Measurements from ENCODE around the gene PHACTR2.
"Not testable (repeated sequence)": the region's sequence is repeated elsewhere in the genome, so short reads cannot be mapped to it uniquely, and the experiment has no call there.

PHACTR2 gene

GRCh38 chr6:143822584-143823024 lies 144.8 kb downstream of the PHACTR2 start:
- FAIRE-seq = no peak

DNA sequence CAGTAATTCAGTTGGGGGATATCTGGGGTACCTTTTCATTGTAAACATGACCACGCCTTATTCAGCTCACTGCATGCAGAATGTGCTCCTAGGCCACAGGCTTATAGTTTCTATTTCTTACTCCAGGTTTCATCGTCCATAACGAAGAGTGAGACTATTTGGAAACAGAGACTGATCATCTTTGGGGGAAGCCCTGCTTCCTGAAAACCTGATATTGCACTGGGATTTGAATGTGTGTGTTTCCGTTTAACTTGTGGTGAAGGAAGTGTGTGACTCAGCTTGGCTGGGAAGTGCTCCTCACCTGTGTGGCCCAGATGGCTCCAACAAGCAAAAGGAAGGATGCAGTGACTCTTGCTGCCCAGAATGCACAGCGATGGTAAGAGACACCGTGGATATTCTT lies 145.8 kb downstream of the PHACTR2 start:
- FAIRE-seq = no peak

DNA sequence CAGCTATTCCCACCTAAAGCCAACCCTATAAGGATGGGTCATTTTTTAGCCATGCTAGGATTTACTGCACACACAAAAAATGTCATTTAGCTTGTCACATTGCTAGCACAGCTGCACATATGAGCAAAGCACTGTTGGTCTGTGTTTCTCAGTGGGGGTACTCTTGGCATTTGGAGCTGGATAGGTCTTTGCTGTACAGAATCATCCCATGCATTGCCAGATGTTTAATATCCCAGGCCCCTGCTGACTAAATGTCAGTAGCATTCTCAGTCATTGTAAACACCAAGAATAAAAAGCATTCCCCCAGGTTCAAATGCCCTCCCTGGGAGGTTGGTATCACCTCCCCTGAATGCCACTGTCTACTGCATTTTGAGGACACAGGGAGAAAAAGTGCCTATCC lies 150.8 kb downstream of the PHACTR2 start:
- no peak for FAIRE-seq

GRCh38 chr6:143836150-143836549 lies 158.4 kb downstream of the PHACTR2 start:
- FAIRE-seq = no peak

DNA sequence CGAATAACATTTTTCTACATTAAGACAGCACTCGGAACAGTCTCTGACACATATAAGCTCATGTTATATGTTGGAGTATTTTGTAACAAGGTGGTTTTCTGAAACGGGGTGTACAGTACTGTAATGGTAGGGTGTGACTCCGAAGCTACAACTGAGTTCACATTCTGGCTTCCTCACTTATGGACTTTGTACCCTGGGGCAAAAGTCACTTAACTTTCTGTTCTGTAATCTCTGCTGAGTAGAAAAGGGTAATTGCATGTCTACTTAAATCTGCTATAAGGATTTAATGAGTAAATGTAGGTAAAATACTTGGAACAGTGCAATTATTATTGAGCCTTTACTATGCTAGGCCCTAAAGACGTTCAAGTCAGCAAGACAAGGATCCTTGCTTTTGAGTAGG lies 160.6 kb downstream of the PHACTR2 start:
- no peak for FAIRE-seq

GRCh38 chr6:143839196-143839595 lies 161.4 kb downstream of the PHACTR2 start:
- no peak for FAIRE-seq

GRCh38 chr6:143840595-143841265 lies 163.0 kb downstream of the PHACTR2 start:
- no peak for FAIRE-seq

DNA sequence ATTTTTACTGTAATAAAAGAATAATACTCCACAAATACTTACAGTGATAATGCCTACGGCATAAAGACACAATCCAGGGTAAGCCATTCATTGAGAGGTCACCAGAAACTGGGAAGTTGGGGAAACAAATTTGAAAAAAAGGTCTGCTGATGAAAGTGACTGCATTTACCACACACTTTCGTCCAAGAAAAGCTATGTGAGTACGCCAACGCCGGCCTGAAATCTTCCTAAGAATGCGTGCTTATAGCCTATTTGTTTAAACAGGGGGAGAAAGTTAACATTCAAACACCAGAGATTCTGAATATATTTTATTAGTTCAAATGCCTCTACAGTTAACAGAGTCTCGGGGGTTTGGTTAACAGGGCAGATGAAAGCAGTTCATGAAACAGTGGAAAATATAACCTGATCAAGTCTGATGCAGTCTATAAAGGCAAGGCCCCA lies 164.7 kb downstream of the PHACTR2 start:
- FAIRE-seq = peak; percentile 81

- FAIRE-seq = peak; percentile 96
These were observed 165.3 kb downstream of the PHACTR2 start, which contains the start of gene LTV1 for GRCh38 chr6:143842902-143843676. TSS of gene LTV1 (plus strand) at chr6:143843338. CDS start at chr6:143843478, 140 bp downstream.

DNA sequence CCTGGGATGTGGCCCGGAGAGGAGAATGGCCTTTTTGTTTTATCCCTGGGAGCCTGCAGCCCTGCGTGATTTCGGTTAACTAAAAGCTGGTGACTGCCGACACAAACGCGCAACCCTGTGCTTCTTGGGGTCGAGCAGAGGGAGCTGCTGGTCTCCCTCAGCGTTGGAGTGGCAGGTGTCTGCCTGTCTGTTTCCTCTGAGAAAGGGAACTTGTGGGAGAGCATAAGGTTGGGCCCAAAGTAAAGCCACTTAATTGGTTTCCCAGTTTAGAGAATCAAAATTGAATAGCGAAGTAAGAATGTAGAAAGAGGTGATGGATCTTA lies 165.9 kb downstream of the PHACTR2 start:
- FAIRE-seq = no peak

DNA sequence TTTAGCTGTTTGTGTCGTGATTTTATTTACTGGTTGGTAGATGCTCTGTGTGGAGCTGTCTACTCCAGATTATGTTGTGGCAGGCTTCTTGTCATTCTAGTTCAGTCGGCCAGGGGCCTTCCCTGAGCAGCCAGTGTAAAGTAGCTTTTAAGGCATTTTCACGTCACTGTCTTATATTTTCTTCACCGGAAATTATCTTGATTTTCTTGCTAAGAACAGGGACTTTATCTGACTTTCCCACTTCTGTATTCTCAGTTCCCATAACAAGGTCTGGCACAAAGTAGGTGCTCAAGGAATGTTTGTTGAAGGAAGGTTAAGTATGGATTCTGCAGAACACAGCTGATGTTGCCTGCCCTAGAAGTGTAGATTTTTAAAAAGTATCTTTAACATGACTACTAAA lies 166.2 kb downstream of the PHACTR2 start:
- FAIRE-seq = no peak

DNA sequence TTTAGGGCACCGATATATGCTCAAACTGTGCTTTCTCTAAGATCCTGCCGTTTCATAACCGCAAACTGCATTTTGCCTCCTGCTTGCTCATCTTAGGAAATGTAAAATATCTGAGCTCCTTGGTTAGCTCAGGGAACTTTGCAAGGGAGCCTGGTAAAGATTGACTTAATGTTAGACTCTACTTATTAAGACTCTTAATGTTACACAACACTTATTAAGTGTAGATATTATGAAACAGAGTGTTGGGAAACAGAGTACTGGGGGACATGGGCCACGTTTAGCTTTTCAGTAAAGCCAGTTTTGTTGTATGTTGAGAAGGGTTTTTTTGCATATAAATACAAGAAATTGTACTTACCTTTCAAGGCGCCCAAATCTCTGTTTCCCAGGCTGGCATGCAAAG lies 167.3 kb downstream of the PHACTR2 start:
- FAIRE-seq = no peak

GRCh38 chr6:143851706-143852105 lies 173.9 kb downstream of the PHACTR2 start:
- not testable (repeated sequence) for FAIRE-seq

DNA sequence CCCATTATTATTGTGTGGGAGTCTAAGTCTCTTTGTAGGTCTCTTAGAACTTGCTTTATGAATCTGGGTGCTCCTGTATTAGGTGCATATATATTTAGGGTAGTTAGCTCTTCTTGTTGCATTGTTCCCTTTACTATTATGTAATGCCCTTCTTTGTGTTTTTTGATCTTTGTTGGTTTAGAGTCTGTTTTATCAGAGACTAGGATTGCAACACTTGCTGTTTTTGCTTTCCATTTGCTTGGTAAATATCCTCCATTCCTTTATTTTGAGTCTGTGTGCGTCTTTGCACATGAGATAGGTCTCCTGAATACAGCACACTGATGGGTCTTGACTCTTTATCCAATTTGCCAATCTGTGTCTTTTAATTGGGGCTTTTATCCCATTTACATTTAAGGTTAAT lies 177.3 kb downstream of the PHACTR2 start:
- FAIRE-seq = not testable (repeated sequence)

- not testable (repeated sequence) for FAIRE-seq
These were observed 179.0 kb downstream of the PHACTR2 start for GRCh38 chr6:143856762-143857161.

GRCh38 chr6:143857651-143858050 lies 179.9 kb downstream of the PHACTR2 start:
- FAIRE-seq = no peak

DNA sequence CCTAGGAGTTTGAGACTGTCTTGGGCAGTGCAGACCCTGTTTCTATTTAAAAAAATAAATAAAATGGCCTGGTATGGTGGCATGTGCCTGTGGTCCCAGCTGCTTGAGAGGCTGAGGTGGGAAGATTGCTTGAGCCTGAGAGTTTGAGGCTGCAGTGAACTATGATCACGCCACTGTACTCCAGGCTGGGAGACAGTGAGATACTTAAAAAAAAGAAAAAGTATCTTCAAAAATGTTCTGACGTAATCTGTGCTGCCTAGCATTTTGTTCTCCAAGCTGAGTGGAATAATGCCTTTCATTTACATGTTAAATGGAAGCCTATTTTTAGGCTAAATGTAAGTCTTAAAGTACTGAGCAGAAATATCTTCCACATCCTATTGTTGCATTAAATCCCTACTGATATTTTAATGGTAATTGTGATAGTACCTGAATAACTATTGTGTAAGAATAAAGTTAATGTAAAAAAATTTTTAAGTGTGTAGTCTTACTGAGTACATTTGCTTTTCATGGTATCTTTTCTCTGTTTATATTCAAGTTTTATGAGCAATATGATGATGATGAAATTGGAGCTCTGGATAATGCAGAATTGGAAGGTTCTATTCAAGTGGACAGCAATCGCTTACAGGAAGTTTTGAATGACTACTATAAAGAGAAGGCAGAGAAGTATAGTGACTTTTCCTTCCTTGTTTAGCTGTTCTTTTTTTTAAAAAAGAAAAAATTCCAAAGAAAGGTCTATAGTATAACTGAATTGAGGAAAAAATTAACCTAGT lies 182.3 kb downstream of the PHACTR2 start:
- no peak for FAIRE-seq

DNA sequence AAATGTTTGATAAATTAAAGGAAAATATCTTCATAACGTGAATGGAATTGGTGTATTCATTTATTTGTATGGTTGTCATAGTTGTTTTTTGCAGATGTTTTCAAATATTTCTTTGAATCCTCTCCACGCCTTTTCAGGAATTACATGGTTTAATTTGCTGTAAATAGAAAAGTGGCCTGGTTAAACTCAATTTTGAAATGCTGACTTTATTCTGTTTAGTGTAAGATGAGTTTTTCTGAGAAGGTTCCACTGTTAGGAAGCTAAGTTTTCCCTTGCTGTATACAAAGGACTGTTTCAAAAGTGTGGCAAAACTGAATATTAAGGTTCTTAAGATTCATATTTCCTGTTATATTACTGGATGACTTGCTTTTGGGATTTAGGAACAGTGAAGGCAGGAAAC lies 186.0 kb downstream of the PHACTR2 start:
- FAIRE-seq = no peak

DNA sequence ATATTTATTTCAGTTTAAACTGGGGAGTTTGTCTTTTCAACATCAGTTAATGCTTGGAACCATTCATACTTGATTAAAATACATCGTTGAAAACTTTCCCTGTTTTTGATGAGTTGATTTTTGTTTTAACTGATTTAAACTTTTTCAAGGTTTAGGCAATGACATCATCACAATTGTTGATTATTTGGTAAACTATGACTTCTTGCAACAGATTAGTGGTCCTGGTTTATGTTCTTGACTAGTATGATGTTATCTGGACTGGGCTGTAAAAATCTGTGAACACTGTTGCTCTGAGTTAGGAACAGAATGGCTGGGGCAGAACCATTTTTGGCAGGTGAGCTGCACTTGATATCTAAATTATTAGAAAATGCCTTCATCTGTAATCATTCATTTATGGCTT lies 186.5 kb downstream of the PHACTR2 start, which contains the start of gene ZC2HC1B:
ZC2HC1B (plus strand) TSS at position 241 of the 400 bp plus-strand sequence; CDS start at position 307, 66 bp downstream.
- no peak for FAIRE-seq

DNA sequence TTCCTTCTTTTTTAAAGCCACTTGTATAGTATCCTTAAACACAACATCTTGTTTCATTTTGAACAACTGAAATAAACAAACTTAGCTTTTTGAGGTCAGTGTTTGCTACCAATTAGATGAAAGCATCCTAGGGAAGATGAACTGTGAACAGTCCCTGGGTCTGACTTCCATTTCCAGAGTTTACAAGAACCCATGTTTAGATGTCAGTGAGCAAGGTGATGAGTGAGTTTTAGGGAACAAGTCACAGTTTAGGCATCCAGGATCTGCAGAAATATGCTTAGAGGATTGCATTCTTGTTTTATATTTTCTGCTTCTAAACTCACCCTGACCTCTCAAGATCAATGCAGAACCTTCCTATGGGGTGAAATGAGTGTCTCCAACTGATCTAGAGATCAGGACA lies 189.5 kb downstream of the PHACTR2 start:
- FAIRE-seq = no peak

DNA sequence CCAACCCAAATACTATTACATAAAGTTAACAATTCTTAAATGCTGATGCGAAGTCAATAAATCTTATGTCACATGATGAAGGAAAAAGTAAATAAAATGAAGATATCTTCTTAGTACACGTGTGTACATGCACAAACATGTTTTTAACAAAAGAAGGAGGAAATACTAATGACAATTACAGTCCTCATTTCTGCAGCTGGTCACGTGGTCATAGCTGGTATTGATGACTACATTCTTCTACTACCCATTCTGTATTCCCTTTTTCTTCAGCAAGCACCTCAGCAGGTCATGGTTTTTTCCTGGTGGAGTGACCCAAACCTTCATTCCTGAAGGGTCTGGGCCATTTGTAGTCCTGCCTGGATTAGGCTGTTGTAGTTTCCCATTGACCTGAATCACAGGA lies 191.0 kb downstream of the PHACTR2 start:
- not testable (repeated sequence) for FAIRE-seq

DNA sequence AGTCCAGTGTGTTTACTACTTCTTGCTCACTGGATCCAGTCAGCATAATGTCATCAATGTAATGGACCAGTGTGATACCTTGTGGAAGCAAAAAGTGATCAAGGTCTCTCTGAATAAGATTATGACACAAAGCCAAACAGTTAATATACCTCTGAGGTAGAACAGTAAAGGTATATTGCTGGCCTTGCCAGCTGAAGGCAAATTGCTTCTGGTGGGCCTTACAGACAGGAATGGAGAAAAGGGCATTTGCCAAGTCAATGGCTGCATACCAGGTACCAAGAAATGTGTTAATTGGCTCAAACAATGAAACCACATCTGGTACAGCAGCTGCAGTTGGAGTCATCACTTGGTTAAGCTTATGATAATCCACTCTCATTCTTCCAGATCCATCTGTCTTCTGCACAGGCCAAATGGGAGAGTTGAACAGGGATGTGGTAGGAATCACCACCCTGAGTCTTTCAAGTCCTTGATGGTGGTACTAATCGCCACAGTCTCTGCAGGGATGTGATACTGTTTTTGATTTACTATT lies 193.5 kb downstream of the PHACTR2 start:
- FAIRE-seq = not testable (repeated sequence)

GRCh38 chr6:143872201-143872600 lies 194.4 kb downstream of the PHACTR2 start:
- FAIRE-seq = no peak

Data from G401.6 (cell line).